IPS-20b (cell line): ENCODE data around the gene DPM3.

Experiments used
- H3K27ac ChIP-seq: one replicate; pipeline ENCODE4 v1.5.1; 2013; ENCODE audit warnings: low read length
- H3K27me3 ChIP-seq: 2 replicates; pipeline ENCODE4 v1.6.1; 2013; ENCODE audit warnings: mild to moderate bottlenecking, low read length, inconsistent platforms; ENCODE audit not compliant: insufficient read depth
- H3K36me3 ChIP-seq: 2 replicates; pipeline ENCODE4 v1.6.1; 2013; ENCODE audit warnings: low read depth, mild to moderate bottlenecking, inconsistent platforms, low read length, moderate library complexity; ENCODE audit not compliant: insufficient read depth
- H3K4me1 ChIP-seq: 2 replicates; pipeline ENCODE4 v1.6.1; 2013; ENCODE audit warnings: mild to moderate bottlenecking, control low read depth, inconsistent platforms, low read length, moderate library complexity; ENCODE audit not compliant: insufficient read depth
- H3K4me3 ChIP-seq: 2 replicates; pipeline ENCODE4 v1.5.1; 2013; ENCODE audit warnings: mild to moderate bottlenecking, low read length, inconsistent platforms
- H3K9ac ChIP-seq: 2 replicates; pipeline ENCODE4 v1.6.1; 2013; ENCODE audit warnings: low read depth, mild to moderate bottlenecking, inconsistent platforms, low read length, moderate library complexity
- H3K9me3 ChIP-seq: 2 replicates; pipeline ENCODE4 v1.6.1; 2013; ENCODE audit warnings: mild to moderate bottlenecking, low read depth, low read length, inconsistent platforms; ENCODE audit not compliant: insufficient read depth

Gene DPM3

GRCh38 chr1:155182052-155182550 is 41.8 kb upstream of the DPM3 start:
- H3K27me3 ChIP-seq, result no peaks in the 10 kb centered on the region
- no peak overlapping the region for H3K4me3 ChIP-seq
- peaks cover 38% of the 10 kb centered on the region for H3K36me3 ChIP-seq
- H3K9ac ChIP-seq, result no peak overlapping the region
- peaks cover 11% of the 10 kb centered on the region; the same call in 1 of the 2 replicates for H3K4me1 ChIP-seq
- H3K27ac ChIP-seq, result no peak overlapping the region
- no peaks in the 10 kb centered on the region for H3K9me3 ChIP-seq

GRCh38 chr1:155181371-155182051 is 41.2 kb upstream of the DPM3 start:
- Histone ChIP-seq H3K4me3 (no peak overlapping the region), H3K9ac (no peak overlapping the region), H3K27ac (no peak overlapping the region), H3K9me3 (no peaks in the 10 kb centered on the region), H3K27me3 (no peaks in the 10 kb centered on the region), H3K36me3 (peaks cover 42% of the 10 kb centered on the region), H3K4me1 (peaks cover 8% of the 10 kb centered on the region; the same call in 1 of the 2 replicates)

GRCh38 chr1:155179112-155180031 is 39.0 kb upstream of the DPM3 start:
- no peaks in the 10 kb centered on the region for H3K9me3 ChIP-seq
- peaks cover 7% of the 10 kb centered on the region; the same call in 1 of the 2 replicates for H3K4me1 ChIP-seq
- H3K27ac ChIP-seq, result no peak overlapping the region
- H3K9ac ChIP-seq, result no peak overlapping the region
- no peak overlapping the region for H3K4me3 ChIP-seq
- H3K27me3 ChIP-seq, result no peaks in the 10 kb centered on the region
- H3K36me3 ChIP-seq, result peaks cover 42% of the 10 kb centered on the region

- H3K9ac ChIP-seq, result no peak overlapping the region
- peaks cover 42% of the 10 kb centered on the region for H3K36me3 ChIP-seq
- H3K27me3 ChIP-seq, result no peaks in the 10 kb centered on the region
- H3K27ac ChIP-seq, result no peak overlapping the region
- H3K4me1 ChIP-seq, result peaks cover 7% of the 10 kb centered on the region; the same call in 1 of the 2 replicates
- no peaks in the 10 kb centered on the region for H3K9me3 ChIP-seq
- H3K4me3 ChIP-seq, result no peak overlapping the region
These were observed 38.2 kb upstream of the DPM3 start for GRCh38 chr1:155178441-155179111.

- Histone ChIP-seq H3K27me3 (no peaks in the 10 kb centered on the region), H3K9ac (no peak overlapping the region), H3K4me3 (no peak overlapping the region), H3K9me3 (no peaks in the 10 kb centered on the region), H3K36me3 (peaks cover 42% of the 10 kb centered on the region), H3K27ac (no peak overlapping the region), H3K4me1 (peaks cover 7% of the 10 kb centered on the region; the same call in 1 of the 2 replicates)
These were observed 37.6 kb upstream of the DPM3 start for GRCh38 chr1:155177918-155178281.

- Histone ChIP-seq H3K9ac (no peak overlapping the region), H3K27me3 (no peaks in the 10 kb centered on the region), H3K27ac (no peak overlapping the region), H3K36me3 (peaks cover 39% of the 10 kb centered on the region), H3K4me1 (peaks cover 7% of the 10 kb centered on the region; the same call in 1 of the 2 replicates), H3K9me3 (no peaks in the 10 kb centered on the region), H3K4me3 (no peak overlapping the region)
These were observed 37.0 kb upstream of the DPM3 start for GRCh38 chr1:155177192-155177917.

GRCh38 chr1:155176544-155177071 is 36.3 kb upstream of the DPM3 start:
- Histone ChIP-seq H3K4me1 (peaks cover 7% of the 10 kb centered on the region; the same call in 1 of the 2 replicates), H3K36me3 (peaks cover 34% of the 10 kb centered on the region), H3K4me3 (no peak overlapping the region), H3K27me3 (no peaks in the 10 kb centered on the region), H3K27ac (no peak overlapping the region), H3K9ac (no peak overlapping the region), H3K9me3 (no peaks in the 10 kb centered on the region)

GRCh38 chr1:155175927-155176371 is 35.6 kb upstream of the DPM3 start:
- Histone ChIP-seq H3K36me3 (peaks cover 32% of the 10 kb centered on the region), H3K9me3 (no peaks in the 10 kb centered on the region), H3K27ac (no peak overlapping the region), H3K27me3 (no peaks in the 10 kb centered on the region), H3K4me3 (no peak overlapping the region; the same call in 1 of the 2 replicates), H3K4me1 (peaks cover 7% of the 10 kb centered on the region; the same call in 1 of the 2 replicates), H3K9ac (no peak overlapping the region)

- H3K4me3 ChIP-seq, result peak overlapping the region; percentile 87
- peak overlapping the region; percentile 96; the same call in 1 of the 2 replicates for H3K9ac ChIP-seq
- H3K27ac ChIP-seq, result no peak overlapping the region
- no peaks in the 10 kb centered on the region for H3K27me3 ChIP-seq
- H3K36me3 ChIP-seq, result peaks cover 34% of the 10 kb centered on the region
- H3K4me1 ChIP-seq, result peaks cover 7% of the 10 kb centered on the region; the same call in 1 of the 2 replicates
- no peaks in the 10 kb centered on the region for H3K9me3 ChIP-seq
These were observed 35.1 kb upstream of the DPM3 start for GRCh38 chr1:155175281-155175926.
